A673 (cell line): Measurements from ENCODE around the gene ZNF17. TPM values are rescaled to one million over a fixed set of nuclear protein-coding genes. Genes with fewer than 3 reads are reported as not detected.

Experiments used
- BruUV-seq: library from RNA; stranded (reverse); fragments of 400-500 nt; replicated peaks from 2 replicates; lab custom pipeline; 2021; lab: Mats Ljungman, UMichigan
- CTCF ChIA-PET: fragments of 300-600 bp; sonication (Branson Sonifier 250); formaldehyde crosslinking; loops from one replicate; lab custom pipeline; 2022; ENCODE audit warnings: antibody characterized with exemption; lab: Charles Lee
- POLR2A ChIA-PET: fragments of 300-600 bp; sonication (Branson Sonifier 250); formaldehyde crosslinking; loops from one replicate; lab custom pipeline; 2022; ENCODE audit warnings: antibody characterized with exemption; ENCODE audit not compliant: low non-redundant PET; lab: Charles Lee
- DNase-seq: peaks from one replicate; pipeline ENCODE4 v3.0.0-alpha.2; 2015; ENCODE audit warnings: low spot score
- H3K27ac ChIP-seq: fragments of 200-600 bp; sonication (generic); 2 replicates; pipeline ENCODE4 v1.5.1; 2016; ENCODE audit warnings: mixed run types, low read depth, mild to moderate bottlenecking, mixed read lengths, antibody characterized with exemption, low read length; ENCODE audit not compliant: poor library complexity, severe bottlenecking
- H3K27me3 ChIP-seq: fragments of 200-600 bp; sonication (generic); replicated peaks from 2 replicates; pipeline ENCODE4 v1.6.1; 2017; ENCODE audit warnings: mixed run types, low read depth, mild to moderate bottlenecking, mixed read lengths, antibody characterized with exemption, low read length; ENCODE audit not compliant: insufficient read depth, poor library complexity
- H3K36me3 ChIP-seq: fragments of 200-600 bp; sonication (generic); 2 replicates; pipeline ENCODE4 v1.6.1; 2016; ENCODE audit warnings: mixed run types, mild to moderate bottlenecking, mixed read lengths, antibody characterized with exemption, low read length; ENCODE audit not compliant: insufficient read depth, poor library complexity, severe bottlenecking
- H3K4me1 ChIP-seq: fragments of 200-600 bp; sonication (generic); 2 replicates; pipeline ENCODE4 v1.6.1; 2017; ENCODE audit warnings: mixed run types, mild to moderate bottlenecking, mixed read lengths, antibody characterized with exemption, low read length; ENCODE audit not compliant: insufficient read depth, poor library complexity, severe bottlenecking
- H3K4me3 ChIP-seq: fragments of 200-600 bp; sonication (generic); 2 replicates; pipeline ENCODE4 v1.5.1; 2016; ENCODE audit warnings: low read depth, mixed run types, mild to moderate bottlenecking, mixed read lengths, low read length; ENCODE audit not compliant: poor library complexity, severe bottlenecking
- H3K9me3 ChIP-seq: fragments of 200-600 bp; sonication (generic); 2 replicates; pipeline ENCODE4 v1.6.1; 2016; ENCODE audit warnings: mixed run types, low read depth, mild to moderate bottlenecking, mixed read lengths, antibody characterized with exemption, low read length; ENCODE audit not compliant: poor library complexity, severe bottlenecking
- CTCF ChIP-seq: fragments of 300-800, 200-600 bp; sonication (generic); conservative IDR thresholded peaks from 2 replicates; pipeline ENCODE4 v1.5.1; 2017; ENCODE audit warnings: low read depth, mild to moderate bottlenecking, antibody characterized with exemption, low read length, moderate library complexity, mixed read lengths
- EZH2 ChIP-seq: fragments of 200-600 bp; sonication (generic); IDR thresholded peaks from 2 replicates; pipeline ENCODE4 v1.6.1; 2017; ENCODE audit warnings: borderline replicate concordance, low read depth, mild to moderate bottlenecking, mixed read lengths, antibody characterized with exemption, low read length; ENCODE audit not compliant: poor library complexity, severe bottlenecking
- intact Hi-C: fragments of 100-400 bp; cut with micrococcal nuclease; formaldehyde crosslinking; loops from one replicate; pipeline ENCODE4 v1.10.0; 2022; ENCODE audit not compliant: unreplicated experiment
- total RNA-seq: library from RNA; stranded (reverse); gene quantifications from 2 replicates; pipeline ENCODE4 v1.2.3, GENCODE V29; 2021

Gene ZNF17
- total RNA-seq, 1 experiment from 2014 or later, result 13.1 TPM

- no TSS peak for BruUV-seq
- CTCF ChIA-PET, result no interaction called here
- Histone ChIP-seq H3K4me1 (no peaks in the 10 kb centered on the region), H3K36me3 (peaks cover 6% of the 10 kb centered on the region), H3K27me3 (no peaks in the 10 kb centered on the region), H3K9me3 (peaks cover 7% of the 10 kb centered on the region), H3K27ac (no peak overlapping the region), H3K4me3 (no peak overlapping the region)
- intact Hi-C loops, result no loop called here
- TF ChIP-seq EZH2 (no peak), CTCF (no peak)
- no peak for DNase-seq
- POLR2A ChIA-PET, result no interaction called here
These were observed 28.0 kb upstream of the ZNF17 start for GRCh38 chr19:57382806-57383488.

GRCh38 chr19:57389194-57389729 lies 21.7 kb upstream of the ZNF17 start:
- TF ChIP-seq CTCF (no peak), EZH2 (no peak)
- Histone ChIP-seq H3K9me3 (no peaks in the 10 kb centered on the region), H3K36me3 (peaks cover 5% of the 10 kb centered on the region), H3K27ac (peak overlapping the region; percentile 91), H3K27me3 (no peaks in the 10 kb centered on the region), H3K4me3 (peak overlapping the region; percentile 74), H3K4me1 (no peaks in the 10 kb centered on the region)
- DNase-seq, result no peak
- intact Hi-C loops, result loop anchor here (2.0 kb wide), 1 partner anchor 26 kb away; the partner anchor contains the start of genes TRAPPC2B and ZNF547
- BruUV-seq, result no TSS peak
- POLR2A ChIA-PET, result no interaction called here
- CTCF ChIA-PET, result interaction anchor here (0.6 to 1.4 kb wide), 3 partner anchors 22 to 288 kb away, joined by 3 to 4 read pairs (median 3); partner anchors contain the start of genes TRAPPC2B and ZNF547

GRCh38 chr19:57389730-57390598 lies 21.0 kb upstream of the ZNF17 start, which contains the start of gene ZNF548:
TSS of gene ZNF548 (plus strand) at chr19:57389854. CDS start at chr19:57390100, 246 bp downstream.
- ChIA-PET POLR2A (no interaction called here), CTCF (interaction anchor here (0.6 to 1.4 kb wide), 3 partner anchors 23 to 288 kb away, joined by 3 to 4 read pairs (median 3); partner anchors contain the start of genes TRAPPC2B and ZNF547)
- Histone ChIP-seq H3K36me3 (peaks cover 9% of the 10 kb centered on the region), H3K4me3 (peak within 1 kb of the TSS; percentile 74), H3K4me1 (no peaks in the 10 kb centered on the region), H3K9me3 (no peaks in the 10 kb centered on the region), H3K27me3 (no peaks in the 10 kb centered on the region), H3K27ac (peak within 1 kb of the TSS; percentile 91)
- no peak for TF ChIP-seq EZH2
- peak; percentile 48 for TF ChIP-seq CTCF
- intact Hi-C loops, result loop anchor here (2.0 kb wide), 1 partner anchor 27 kb away; the partner anchor contains the start of genes TRAPPC2B and ZNF547
- DNase-seq, result peak; percentile 100
- TSS peak; percentile 68 for BruUV-seq
